ENCODE data around the gene HS6ST3.
"Not testable (repeated sequence)": the region's sequence is repeated elsewhere in the genome, so short reads cannot be mapped to it uniquely, and the experiment has no call there.

The HS6ST3 gene

GRCh38 chr13:96524398-96525020 is 434.6 kb downstream of the HS6ST3 start:
- not testable (repeated sequence) for DNase-seq (ENCODE audit: extremely low read depth in 1 of 2, low read depth in 1 of 2)

GRCh38 chr13:96525715-96526114 is 435.8 kb downstream of the HS6ST3 start:
- no peak for DNase-seq (ENCODE audit: extremely low read depth in 1 of 2, low read depth in 1 of 2)

- DNase-seq (ENCODE audit: extremely low read depth in 1 of 2, low read depth in 1 of 2): no peak
Observed at GRCh38 chr13:96527497-96527896, 437.6 kb downstream of the HS6ST3 start.

- no peak for DNase-seq (ENCODE audit: extremely low read depth in 1 of 2, low read depth in 1 of 2)
Observed at GRCh38 chr13:96532804-96533203, 442.9 kb downstream of the HS6ST3 start.

GRCh38 chr13:96533408-96533807 is 443.5 kb downstream of the HS6ST3 start:
- DNase-seq (ENCODE audit: extremely low read depth in 1 of 2, low read depth in 1 of 2): no peak

GRCh38 chr13:96539791-96540190 is 449.9 kb downstream of the HS6ST3 start:
- no peak for DNase-seq (ENCODE audit: extremely low read depth in 1 of 2, low read depth in 1 of 2)

GRCh38 chr13:96540670-96541069 is 450.8 kb downstream of the HS6ST3 start:
- no peak for DNase-seq (ENCODE audit: extremely low read depth in 1 of 2, low read depth in 1 of 2)

GRCh38 chr13:96542986-96543385 is 453.1 kb downstream of the HS6ST3 start:
- no peak for DNase-seq (ENCODE audit: extremely low read depth in 1 of 2, low read depth in 1 of 2)

GRCh38 chr13:96544957-96545356 is 455.1 kb downstream of the HS6ST3 start:
- DNase-seq (ENCODE audit: extremely low read depth in 1 of 2, low read depth in 1 of 2): no peak

GRCh38 chr13:96546463-96546862 is 456.6 kb downstream of the HS6ST3 start:
- DNase-seq (ENCODE audit: extremely low read depth in 1 of 2, low read depth in 1 of 2): no peak

- DNase-seq (ENCODE audit: extremely low read depth in 1 of 2, low read depth in 1 of 2): no peak
Observed at GRCh38 chr13:96551546-96551945, 461.6 kb downstream of the HS6ST3 start.

GRCh38 chr13:96552559-96552958 is 462.7 kb downstream of the HS6ST3 start:
- no peak for DNase-seq (ENCODE audit: extremely low read depth in 1 of 2, low read depth in 1 of 2)

GRCh38 chr13:96553796-96554195 is 463.9 kb downstream of the HS6ST3 start:
- no peak for DNase-seq (ENCODE audit: extremely low read depth in 1 of 2, low read depth in 1 of 2)

GRCh38 chr13:96573563-96573962 is 483.7 kb downstream of the HS6ST3 start:
- no peak for DNase-seq (ENCODE audit: extremely low read depth in 1 of 2, low read depth in 1 of 2)

- DNase-seq (ENCODE audit: extremely low read depth in 1 of 2, low read depth in 1 of 2): no peak
Observed at GRCh38 chr13:96575423-96576320, 485.8 kb downstream of the HS6ST3 start.

- no peak for DNase-seq (ENCODE audit: extremely low read depth in 1 of 2, low read depth in 1 of 2)
Observed at GRCh38 chr13:96581741-96582140, 491.8 kb downstream of the HS6ST3 start.

GRCh38 chr13:96615252-96615651 is 525.3 kb downstream of the HS6ST3 start:
- DNase-seq (ENCODE audit: extremely low read depth in 1 of 2, low read depth in 1 of 2): no peak

- DNase-seq (ENCODE audit: extremely low read depth in 1 of 2, low read depth in 1 of 2): no peak
Observed at GRCh38 chr13:96617528-96617927, 527.6 kb downstream of the HS6ST3 start.

GRCh38 chr13:96621634-96622183 is 531.8 kb downstream of the HS6ST3 start:
- no peak for DNase-seq (ENCODE audit: extremely low read depth in 1 of 2, low read depth in 1 of 2)

- DNase-seq (ENCODE audit: extremely low read depth in 1 of 2, low read depth in 1 of 2): no peak
Observed at GRCh38 chr13:96629331-96629730, 539.4 kb downstream of the HS6ST3 start.

- no peak for DNase-seq (ENCODE audit: extremely low read depth in 1 of 2, low read depth in 1 of 2)
Observed at GRCh38 chr13:96632536-96633320, 542.8 kb downstream of the HS6ST3 start.
